HG03521 (cell line): ENCODE measurements around the gene PPFIA2.

Experiments used
- ATAC-seq: cut with Tn5 transposase; IDR thresholded peaks from one replicate; pipeline ENCODE4 v1.9.1; 2021; ENCODE audit warnings: mild to moderate bottlenecking, moderate library complexity; ENCODE audit not compliant: unreplicated experiment

Gene PPFIA2

DNA sequence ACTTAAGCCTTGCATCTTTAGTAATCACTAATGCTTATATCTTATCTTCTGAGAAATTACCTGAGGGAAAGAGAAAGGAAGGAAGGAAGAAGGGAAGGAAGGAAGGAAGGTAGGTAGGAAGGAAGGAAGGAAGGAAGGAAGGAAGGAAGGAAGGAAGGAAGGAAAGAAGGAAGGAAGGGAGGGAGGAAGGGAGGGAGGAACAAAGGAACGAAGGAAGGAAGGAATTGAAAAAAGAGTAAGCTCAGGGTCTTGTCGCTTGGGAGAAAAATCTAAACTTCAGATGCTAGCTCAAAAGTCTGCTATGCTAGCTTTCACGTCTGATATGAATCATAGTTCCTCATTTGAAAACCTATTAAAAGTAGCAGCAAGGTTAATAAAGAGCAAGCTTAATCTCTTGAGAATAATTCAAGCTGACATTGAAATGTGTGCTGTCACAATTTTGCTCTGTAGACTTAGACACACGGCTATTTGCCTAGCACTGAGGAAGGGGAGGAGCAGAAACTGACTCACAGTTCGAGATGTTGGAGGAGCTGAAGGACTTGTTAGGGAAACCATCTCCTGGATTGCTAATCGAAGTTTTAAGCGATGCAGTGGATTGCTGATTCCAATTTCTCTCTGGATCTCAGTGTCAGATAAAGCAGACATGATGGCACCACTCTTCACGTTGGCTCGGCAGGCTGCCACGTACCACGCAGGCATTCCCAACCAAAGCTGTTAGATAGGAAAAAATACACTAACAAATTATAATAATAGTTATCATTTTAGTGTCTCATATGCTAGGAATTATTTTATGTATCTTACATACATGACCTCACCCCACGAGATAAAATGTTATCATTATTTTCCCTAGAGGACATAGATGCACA is 464.6 kb downstream of the PPFIA2 start:
- no peak for ATAC-seq

DNA sequence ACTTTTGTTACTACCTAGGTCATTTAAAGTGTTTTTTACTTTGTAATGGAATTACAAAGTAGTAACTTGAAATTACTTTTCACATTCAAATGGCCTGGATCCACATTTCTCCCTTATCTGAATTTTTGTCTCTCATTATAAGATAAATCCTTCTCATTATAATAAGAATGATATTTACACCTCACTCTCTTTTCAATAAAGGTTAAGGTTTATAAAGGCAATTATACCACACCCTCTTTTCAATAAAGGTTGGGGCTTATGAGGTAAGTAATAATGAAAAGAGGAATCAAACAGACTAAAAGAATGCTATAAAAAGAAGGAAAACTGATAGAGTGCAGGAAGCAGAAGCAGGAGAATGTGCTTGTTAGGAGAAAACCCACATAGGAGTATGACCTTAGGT is 470.5 kb downstream of the PPFIA2 start:
- no peak for ATAC-seq

GRCh38 chr12:81284137-81284536 is 475.0 kb downstream of the PPFIA2 start:
- no peak for ATAC-seq

DNA sequence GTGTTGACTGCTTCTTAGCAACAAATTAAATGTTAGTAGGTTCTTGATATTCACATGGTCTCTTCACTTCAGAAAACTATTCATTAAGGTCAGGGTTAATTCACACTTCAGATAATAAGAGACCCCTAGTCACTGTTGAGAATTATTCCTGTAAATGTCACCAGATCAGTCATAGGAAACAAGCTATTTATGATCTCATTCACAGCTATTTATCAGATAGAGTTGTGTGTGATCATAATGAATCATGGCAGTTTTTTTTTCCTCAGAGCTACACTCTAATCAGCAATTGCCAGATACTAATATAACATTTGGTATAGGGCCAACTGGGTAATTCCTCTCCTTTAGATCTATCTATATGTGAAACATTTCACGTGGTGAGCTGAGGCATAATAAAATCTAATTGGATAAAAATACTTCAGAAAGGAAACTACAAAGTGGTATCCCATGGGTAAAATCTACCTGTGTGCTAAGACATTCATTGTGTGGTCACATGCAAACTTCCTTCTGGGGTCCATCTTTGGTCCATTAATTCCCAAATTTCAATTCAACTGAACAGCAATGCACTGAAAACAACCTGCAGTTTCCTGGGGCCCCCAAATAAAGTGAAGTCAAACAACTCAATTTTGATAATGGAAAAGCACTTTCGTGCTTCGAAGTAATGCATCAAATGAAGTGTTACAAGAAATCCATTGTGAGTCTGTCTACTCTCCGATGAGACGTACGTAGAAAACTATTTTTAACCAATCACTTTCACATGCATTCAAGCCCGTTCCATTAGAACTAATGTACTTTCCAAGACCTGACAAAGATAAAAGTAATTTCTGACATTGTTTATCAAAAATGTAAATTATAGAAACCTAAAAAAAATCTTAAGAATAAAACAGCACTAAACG is 484.3 kb downstream of the PPFIA2 start:
- no peak for ATAC-seq

DNA sequence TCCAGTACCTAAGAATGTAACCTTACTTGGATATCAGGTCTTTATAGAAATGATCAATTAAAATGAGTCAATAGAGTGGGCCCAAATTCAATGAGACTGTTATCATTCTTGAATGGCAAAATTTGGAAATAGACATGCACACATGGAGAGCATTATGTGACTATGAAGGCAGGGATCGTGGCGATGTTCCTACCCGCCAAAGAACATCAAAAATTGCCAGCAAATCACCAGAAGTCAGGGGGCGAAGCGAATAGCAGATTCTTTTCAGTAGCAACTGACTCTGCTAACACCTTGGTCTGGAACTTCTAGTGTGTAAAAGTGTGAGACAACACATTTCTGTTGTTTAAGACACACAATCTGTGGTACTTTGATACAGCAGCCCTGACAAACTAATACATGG is 488.8 kb downstream of the PPFIA2 start:
- ATAC-seq: no peak

DNA sequence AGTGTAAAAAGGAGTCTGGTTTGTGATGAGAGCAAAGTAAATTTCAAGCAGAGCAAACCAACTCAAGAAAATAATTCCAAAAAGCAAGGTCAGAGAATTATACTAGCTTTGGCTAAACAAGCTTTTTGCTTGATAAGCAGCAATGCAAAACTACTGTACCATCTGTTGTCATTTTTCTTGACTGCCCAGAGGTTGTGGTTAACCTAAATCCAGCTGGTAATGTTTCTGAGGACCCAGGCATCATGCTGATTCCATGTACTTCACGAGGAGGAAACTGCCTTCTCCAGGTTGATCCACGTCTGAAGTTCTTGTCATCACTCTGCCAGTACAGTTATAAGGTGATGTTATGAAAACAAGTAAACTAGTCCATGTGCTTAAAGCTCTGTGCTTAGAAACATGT is 496.1 kb downstream of the PPFIA2 start:
- no peak for ATAC-seq

DNA sequence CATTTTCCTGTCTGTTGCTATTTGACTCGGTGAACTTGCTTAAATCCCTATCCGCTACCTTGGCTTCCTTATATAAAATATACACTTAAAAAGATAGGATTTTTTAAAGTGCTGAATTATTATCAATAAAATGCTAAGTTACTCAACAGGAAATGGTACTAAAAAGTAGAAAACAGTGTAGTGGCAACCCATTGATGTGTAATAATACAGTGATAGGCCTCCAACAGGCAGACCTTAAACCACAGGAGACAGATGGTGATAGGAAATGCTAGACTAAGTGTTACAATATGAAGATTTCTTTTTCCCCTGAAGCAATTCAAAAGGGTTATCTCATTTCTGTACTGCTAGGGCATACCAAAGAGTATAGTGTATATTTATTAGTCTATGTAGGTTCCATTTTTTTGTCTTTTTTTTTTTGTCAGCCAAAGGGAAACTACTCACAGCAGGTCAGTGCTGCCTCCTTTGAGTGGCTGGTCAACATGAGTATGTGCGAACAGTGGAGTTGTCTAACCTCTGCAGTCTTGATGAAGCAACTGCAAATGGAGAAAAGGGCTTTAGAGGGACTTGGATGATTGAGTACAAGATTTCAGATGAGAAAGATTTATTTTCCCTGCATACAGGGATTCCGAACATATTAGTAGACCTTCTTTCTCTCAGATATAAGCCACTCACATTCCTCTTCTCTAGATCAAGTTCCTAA is 497.5 kb downstream of the PPFIA2 start:
- no peak for ATAC-seq

GRCh38 chr12:81259360-81259759 is 499.8 kb downstream of the PPFIA2 start:
- no peak for ATAC-seq

- ATAC-seq: no peak
These were observed 501.1 kb downstream of the PPFIA2 start for GRCh38 chr12:81257947-81258551.

DNA sequence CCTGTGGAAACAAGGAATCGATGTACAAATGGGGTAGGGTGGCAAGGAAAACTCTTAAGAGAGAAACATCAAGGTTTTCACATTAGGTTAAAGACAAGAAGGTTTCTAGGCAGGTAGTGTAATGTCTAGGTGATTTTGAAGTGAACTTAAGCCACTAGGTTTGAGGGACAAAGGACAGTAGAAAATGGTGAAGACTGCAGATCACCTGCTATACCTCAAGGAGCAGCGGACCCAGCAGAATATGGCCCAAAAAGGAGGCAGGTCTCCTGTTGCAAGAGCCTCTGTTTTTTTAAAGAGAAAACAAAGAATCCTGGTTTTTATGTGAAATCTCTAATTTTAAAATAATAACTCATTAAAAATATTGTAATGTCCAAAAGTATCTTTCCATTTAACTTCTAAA is 503.2 kb downstream of the PPFIA2 start:
- ATAC-seq: no peak

GRCh38 chr12:81255456-81255855 is 503.7 kb downstream of the PPFIA2 start:
- no peak for ATAC-seq

DNA sequence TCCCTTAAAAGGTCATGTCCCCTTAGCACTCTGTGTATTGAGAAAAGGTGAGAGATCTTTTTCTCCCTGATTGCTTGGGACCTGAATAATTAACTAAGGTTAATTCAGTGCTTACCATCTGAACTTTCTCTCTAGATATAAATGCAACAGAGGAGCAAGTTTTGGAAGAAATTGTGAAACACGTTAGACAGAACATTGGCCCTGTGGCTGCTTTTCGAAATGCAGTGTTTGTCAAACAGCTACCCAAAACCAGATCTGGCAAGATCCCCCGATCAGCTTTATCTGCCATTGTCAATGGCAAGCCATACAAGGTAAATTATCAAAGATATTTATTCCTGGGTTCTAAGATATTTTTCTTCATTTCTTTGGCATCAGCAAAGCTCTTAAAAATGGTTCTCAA is 505.8 kb downstream of the PPFIA2 start:
- no peak for ATAC-seq

- no peak for ATAC-seq
These were observed 506.9 kb downstream of the PPFIA2 start for GRCh38 chr12:81252228-81252627.

DNA sequence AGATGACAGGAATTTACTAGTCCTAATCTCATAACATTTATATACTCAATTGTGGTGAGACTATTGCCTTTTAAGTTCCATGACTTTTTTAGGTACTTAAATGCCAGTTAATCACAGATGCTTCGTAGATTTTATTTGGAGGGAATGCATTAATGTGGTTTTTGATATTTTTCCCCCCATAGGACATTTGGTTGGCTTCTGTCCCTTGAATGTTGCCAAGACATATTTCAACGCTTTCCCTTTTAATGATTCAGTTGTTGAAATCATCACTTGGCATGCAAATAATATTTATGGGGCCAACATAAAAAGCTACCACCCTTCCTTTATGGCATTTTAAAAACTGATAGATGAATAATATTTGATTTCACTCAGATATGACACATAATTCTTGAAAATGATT is 509.2 kb downstream of the PPFIA2 start:
- ATAC-seq: no peak

DNA sequence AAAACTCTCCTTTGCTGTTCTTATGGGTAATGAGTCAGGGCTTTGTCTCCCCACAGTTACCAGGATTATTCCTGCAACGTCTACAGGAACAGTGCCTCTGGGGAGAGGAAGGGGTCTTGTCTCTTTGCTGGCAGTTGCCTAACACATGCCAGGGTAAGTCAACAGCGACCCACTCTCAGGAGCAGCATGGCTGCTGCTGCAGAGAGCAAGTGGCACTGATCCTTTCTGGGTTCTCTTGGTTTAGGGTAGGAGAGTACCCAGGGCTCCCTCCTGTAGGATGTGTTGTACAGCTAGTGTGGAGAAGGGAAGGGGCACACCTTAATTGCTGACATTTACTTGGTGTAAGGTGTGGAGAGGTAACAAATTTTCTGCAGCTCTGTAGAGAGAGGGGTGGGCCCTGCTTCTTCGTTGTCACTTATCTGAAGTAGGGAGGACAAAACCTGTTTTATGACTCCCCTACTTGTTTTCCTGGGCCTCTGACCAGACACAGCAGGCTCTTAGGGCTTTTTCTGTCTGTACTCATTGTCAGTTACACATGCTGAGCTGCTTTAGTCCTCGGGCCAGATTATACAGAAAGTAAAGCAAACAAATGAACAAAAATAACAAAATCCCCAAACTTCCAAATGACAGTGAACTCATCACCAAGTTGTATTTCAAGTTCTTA is 513.1 kb downstream of the PPFIA2 start:
- no peak for ATAC-seq

DNA sequence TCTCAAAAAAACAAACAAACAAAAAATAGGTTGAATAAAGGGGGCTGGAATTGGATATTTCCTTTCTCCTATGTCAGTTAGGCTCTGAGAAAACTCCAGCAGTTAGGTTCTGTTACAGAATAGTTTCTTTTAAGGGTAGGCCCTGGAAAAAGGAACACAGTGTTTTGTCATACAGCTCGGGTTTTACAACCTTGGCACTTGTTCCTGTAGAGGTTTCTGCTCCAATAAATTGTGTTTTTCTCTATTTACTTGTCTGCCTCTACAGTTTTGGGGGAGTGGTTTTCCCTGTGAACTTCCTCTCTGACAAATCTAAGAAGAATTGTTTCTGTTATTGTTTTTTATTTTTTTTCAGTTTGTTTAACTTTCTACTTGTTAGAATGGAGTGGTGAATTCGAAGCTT is 513.7 kb downstream of the PPFIA2 start:
- ATAC-seq: no peak

GRCh38 chr12:81231574-81232368 is 527.4 kb downstream of the PPFIA2 start:
- no peak for ATAC-seq

- no peak for ATAC-seq
These were observed 529.4 kb downstream of the PPFIA2 start for GRCh38 chr12:81229759-81230158.

DNA sequence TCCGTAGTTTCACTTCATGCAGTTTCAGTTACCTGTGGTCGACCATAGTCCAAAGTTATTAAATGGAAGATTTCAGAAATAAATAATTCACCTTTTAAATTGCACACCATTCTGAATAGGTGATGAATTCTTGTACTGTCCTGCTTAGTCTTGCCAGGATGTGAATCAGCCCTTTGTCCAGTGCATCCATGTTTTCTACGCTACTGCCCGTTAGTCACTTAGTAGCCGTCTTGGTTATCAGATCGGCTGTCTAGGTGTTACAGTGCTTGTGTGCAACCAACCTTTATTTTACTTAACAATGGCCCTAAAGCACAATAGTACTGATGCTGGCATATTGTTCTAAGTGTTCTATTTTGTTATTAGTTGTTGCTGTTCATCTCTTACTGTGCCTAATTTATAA is 534.5 kb downstream of the PPFIA2 start:
- no peak for ATAC-seq
